ENCODE measurements around the gene STC2.

STC2 gene

GRCh38 chr5:173331287-173331686 is 3.1 kb upstream of the STC2 start:
- Histone ChIP-seq H3K4me2 (ENCODE audit: insufficient read depth, low read length, poor library complexity, severe bottlenecking) (no peak overlapping the region), H3K4me3 (ENCODE audit: low read length in 2 of 2) (no peak overlapping the region), H2BK120ac (ENCODE audit: low read depth, low read length) (no peak overlapping the region), H2BK5ac (ENCODE audit: low read length) (no peak overlapping the region), H4K8ac (ENCODE audit: low read depth, low read length) (no peak overlapping the region), H3K36me3 (replicated peaks in 1 of 2; ENCODE audit: control insufficient read depth in 2 of 2, insufficient read depth in 2 of 2, low read length in 2 of 2) (no peaks in the 10 kb centered on the region), H3K4ac (ENCODE audit: low read length) (no peak overlapping the region), H3K14ac (ENCODE audit: low read length) (no peak overlapping the region), H3K23ac (ENCODE audit: low read depth, low read length, poor library complexity) (no peak overlapping the region), H3K79me1 (ENCODE audit: low read depth, low read length) (no peaks in the 10 kb centered on the region), H2AK5ac (ENCODE audit: low read depth, low read length) (peak overlapping the region; percentile 44), H2BK15ac (ENCODE audit: low read length) (no peak overlapping the region), H3K27me3 (ENCODE audit: control insufficient read depth in 3 of 3, insufficient read depth in 3 of 3, low read depth in 1 of 3, low read length in 3 of 3) (peaks cover 3 to 61% (median 27%) of the 10 kb centered on the region in 3 experiments), H4K91ac (ENCODE audit: low read depth, low read length, poor library complexity) (no peak overlapping the region), H2AFZ (ENCODE audit: low read length) (no peak overlapping the region), H3K4me1 (ENCODE audit: control insufficient read depth in 2 of 2, insufficient read depth in 1 of 2, low read depth in 1 of 2, low read length in 2 of 2) (peaks cover 12 to 27% of the 10 kb centered on the region in 2 donors), H3K9me3 (replicated peaks in 1 of 2; ENCODE audit: control insufficient read depth in 2 of 2, insufficient read depth in 1 of 2, low read depth in 1 of 2, low read length in 2 of 2) (no peaks in the 10 kb centered on the region), H3K27ac (replicated peaks; ENCODE audit: low read length) (no peak overlapping the region), H3K18ac (ENCODE audit: low read length) (peak overlapping the region; percentile 25), H2BK12ac (ENCODE audit: low read length) (peak overlapping the region; percentile 51), H3K9ac (ENCODE audit: low read depth, low read length, poor library complexity) (no peak overlapping the region)
- DNase-seq (ENCODE audit: low spot score) = no peak
- WGBS, 2 donors (ENCODE audit: extremely low coverage in 2 of 2, insufficient read length in 2 of 2, insufficient replicate concordance in 1 of 2) = no CpG with 5 or more reads among the region's 4 CpGs

- H2BK5ac ChIP-seq (ENCODE audit: low read length) = no peak overlapping the region
- no peak overlapping the region for H3K4ac ChIP-seq (ENCODE audit: low read length)
- H3K36me3 ChIP-seq (replicated peaks in 1 of 2; ENCODE audit: control insufficient read depth in 2 of 2, insufficient read depth in 2 of 2, low read length in 2 of 2) = peaks cover 0 to under 1% of the 10 kb centered on the region in 2 donors
- H2BK120ac ChIP-seq (ENCODE audit: low read depth, low read length) = no peak overlapping the region
- DNase-seq (ENCODE audit: low spot score) = no peak
- H3K27ac ChIP-seq (replicated peaks; ENCODE audit: low read length) = no peak overlapping the region
- H3K79me1 ChIP-seq (ENCODE audit: low read depth, low read length) = no peaks in the 10 kb centered on the region
- H3K9me3 ChIP-seq (replicated peaks in 1 of 2; ENCODE audit: control insufficient read depth in 2 of 2, insufficient read depth in 1 of 2, low read depth in 1 of 2, low read length in 2 of 2) = no peaks in the 10 kb centered on the region
- H4K8ac ChIP-seq (ENCODE audit: low read depth, low read length) = no peak overlapping the region
- peak overlapping the region; percentile 51 for H2BK12ac ChIP-seq (ENCODE audit: low read length)
- WGBS, 2 donors (ENCODE audit: extremely low coverage in 2 of 2, insufficient read length in 2 of 2, insufficient replicate concordance in 1 of 2) = no CpG with 5 or more reads among the region's 8 CpGs
- H3K23ac ChIP-seq (ENCODE audit: low read depth, low read length, poor library complexity) = no peak overlapping the region
- H3K9ac ChIP-seq (ENCODE audit: low read depth, low read length, poor library complexity) = no peak overlapping the region
- H4K91ac ChIP-seq (ENCODE audit: low read depth, low read length, poor library complexity) = no peak overlapping the region
- no peak overlapping the region for H3K14ac ChIP-seq (ENCODE audit: low read length)
- peaks cover 3 to 62% (median 30%) of the 10 kb centered on the region in 3 experiments for H3K27me3 ChIP-seq (ENCODE audit: control insufficient read depth in 3 of 3, insufficient read depth in 3 of 3, low read depth in 1 of 3, low read length in 3 of 3)
- H3K4me2 ChIP-seq (ENCODE audit: insufficient read depth, low read length, poor library complexity, severe bottlenecking) = no peak overlapping the region
- H3K18ac ChIP-seq (ENCODE audit: low read length) = no peak overlapping the region
- peak overlapping the region; percentile 49 for H2AK5ac ChIP-seq (ENCODE audit: low read depth, low read length)
- H3K4me3 ChIP-seq (ENCODE audit: low read length in 2 of 2) = no peak overlapping the region
- peak overlapping the region; percentile 90 for H2AFZ ChIP-seq (ENCODE audit: low read length)
- peaks cover 12 to 27% of the 10 kb centered on the region in 2 donors for H3K4me1 ChIP-seq (ENCODE audit: control insufficient read depth in 2 of 2, insufficient read depth in 1 of 2, low read depth in 1 of 2, low read length in 2 of 2)
- no peak overlapping the region for H2BK15ac ChIP-seq (ENCODE audit: low read length)
These were observed 2.4 kb upstream of the STC2 start for GRCh38 chr5:173330338-173331206.

- H3K18ac ChIP-seq (ENCODE audit: low read length) = peak overlapping the region; percentile 92
These were observed 1.5 kb upstream of the STC2 start for GRCh38 chr5:173329491-173330337.

More at GRCh38 chr5:173329491-173330337, 1.5 kb upstream of the STC2 start:
- Histone ChIP-seq H3K14ac (ENCODE audit: low read length) (no peak overlapping the region), H2BK120ac (ENCODE audit: low read depth, low read length) (peak overlapping the region; percentile 63), H2BK5ac (ENCODE audit: low read length) (peak overlapping the region; percentile 88), H2BK15ac (ENCODE audit: low read length) (peak overlapping the region; percentile 1), H3K23ac (ENCODE audit: low read depth, low read length, poor library complexity) (no peak overlapping the region), H3K27ac (replicated peaks; ENCODE audit: low read length) (no peak overlapping the region), H2BK12ac (ENCODE audit: low read length) (no peak overlapping the region), H3K27me3 (ENCODE audit: control insufficient read depth in 3 of 3, insufficient read depth in 3 of 3, low read depth in 1 of 3, low read length in 3 of 3) (peaks cover 3 to 71% (median 30%) of the 10 kb centered on the region in 3 experiments), H2AK5ac (ENCODE audit: low read depth, low read length) (no peak overlapping the region), H3K4me3 (ENCODE audit: low read length in 2 of 2) (peak overlapping the region; percentile 52 to 80), H3K36me3 (replicated peaks in 1 of 2; ENCODE audit: control insufficient read depth in 2 of 2, insufficient read depth in 2 of 2, low read length in 2 of 2) (peaks cover 0 to 6% of the 10 kb centered on the region in 2 donors), H4K91ac (ENCODE audit: low read depth, low read length, poor library complexity) (no peak overlapping the region), H3K4me1 (ENCODE audit: control insufficient read depth in 2 of 2, insufficient read depth in 1 of 2, low read depth in 1 of 2, low read length in 2 of 2) (peaks cover 12 to 27% of the 10 kb centered on the region in 2 donors), H3K9ac (ENCODE audit: low read depth, low read length, poor library complexity) (peak overlapping the region; percentile 65), H4K8ac (ENCODE audit: low read depth, low read length) (no peak overlapping the region), H3K4ac (ENCODE audit: low read length) (no peak overlapping the region), H3K4me2 (ENCODE audit: insufficient read depth, low read length, poor library complexity, severe bottlenecking) (peak overlapping the region; percentile 97), H3K9me3 (replicated peaks in 1 of 2; ENCODE audit: control insufficient read depth in 2 of 2, insufficient read depth in 1 of 2, low read depth in 1 of 2, low read length in 2 of 2) (no peaks in the 10 kb centered on the region), H3K79me1 (ENCODE audit: low read depth, low read length) (no peaks in the 10 kb centered on the region), H2AFZ (ENCODE audit: low read length) (peak overlapping the region; percentile 90)
- DNase-seq (ENCODE audit: low spot score) = no peak
- no CpG with 5 or more reads among the region's 77 CpGs for WGBS, 2 donors (ENCODE audit: extremely low coverage in 2 of 2, insufficient read length in 2 of 2, insufficient replicate concordance in 1 of 2)

Measured in neuronal stem cell (in vitro differentiated cells).